Measurements from ENCODE around the gene KCNQ1.

The KCNQ1 gene

DNA sequence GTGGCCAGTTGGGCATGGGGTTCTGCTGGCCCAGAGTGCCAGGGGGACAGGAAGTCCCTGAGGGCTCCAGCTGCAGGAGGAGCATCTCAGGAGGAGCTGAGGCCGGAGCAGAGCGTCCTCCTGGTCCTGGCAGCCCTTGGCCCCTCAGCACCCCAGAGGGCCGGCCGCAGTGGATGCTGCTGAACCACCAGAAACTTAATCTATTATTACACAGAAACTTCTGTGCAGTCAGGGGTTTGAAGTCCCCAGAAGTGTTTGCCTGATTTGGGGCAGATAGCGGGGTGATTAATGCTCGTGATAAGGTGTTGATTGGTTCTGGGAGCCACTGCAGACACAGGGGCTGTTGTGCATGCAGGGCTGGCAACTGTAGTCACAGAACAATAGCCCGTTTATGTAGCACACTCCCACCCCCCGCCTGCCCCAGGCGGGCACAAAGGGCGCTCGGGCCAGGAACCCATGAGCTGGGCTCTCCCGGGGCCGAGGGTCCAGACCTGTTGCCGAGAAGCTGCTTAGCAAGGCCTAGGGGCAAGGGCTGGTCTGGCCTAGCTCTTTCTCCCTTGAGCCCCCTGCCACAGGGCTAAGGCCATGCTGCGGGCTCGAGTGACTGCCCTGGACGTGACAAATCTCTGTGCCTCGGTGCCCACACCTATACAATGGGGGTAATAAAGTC lies 284.0 kb downstream of the KCNQ1 start:
- DNase-seq = no peak

DNA sequence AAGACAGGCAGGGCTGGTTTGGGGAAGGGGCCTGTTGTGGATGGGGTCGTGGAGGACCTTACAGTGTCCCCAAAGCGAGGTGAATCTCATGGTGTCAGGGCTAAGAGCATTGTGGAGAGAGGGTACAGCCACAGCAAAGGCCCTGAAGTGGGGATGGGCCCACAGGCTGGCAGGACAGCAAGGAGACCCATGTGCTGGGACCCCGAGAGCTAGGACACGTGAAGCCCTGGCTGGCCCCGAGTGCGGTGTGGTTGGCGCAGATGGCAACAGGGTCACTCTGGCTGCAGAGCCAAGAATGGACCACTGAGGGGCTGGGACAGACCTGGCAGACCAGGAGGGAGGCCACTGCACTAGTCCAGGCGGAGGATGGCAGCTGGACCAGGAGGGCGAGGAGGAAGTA lies 285.0 kb downstream of the KCNQ1 start:
- DNase-seq = no peak

DNA sequence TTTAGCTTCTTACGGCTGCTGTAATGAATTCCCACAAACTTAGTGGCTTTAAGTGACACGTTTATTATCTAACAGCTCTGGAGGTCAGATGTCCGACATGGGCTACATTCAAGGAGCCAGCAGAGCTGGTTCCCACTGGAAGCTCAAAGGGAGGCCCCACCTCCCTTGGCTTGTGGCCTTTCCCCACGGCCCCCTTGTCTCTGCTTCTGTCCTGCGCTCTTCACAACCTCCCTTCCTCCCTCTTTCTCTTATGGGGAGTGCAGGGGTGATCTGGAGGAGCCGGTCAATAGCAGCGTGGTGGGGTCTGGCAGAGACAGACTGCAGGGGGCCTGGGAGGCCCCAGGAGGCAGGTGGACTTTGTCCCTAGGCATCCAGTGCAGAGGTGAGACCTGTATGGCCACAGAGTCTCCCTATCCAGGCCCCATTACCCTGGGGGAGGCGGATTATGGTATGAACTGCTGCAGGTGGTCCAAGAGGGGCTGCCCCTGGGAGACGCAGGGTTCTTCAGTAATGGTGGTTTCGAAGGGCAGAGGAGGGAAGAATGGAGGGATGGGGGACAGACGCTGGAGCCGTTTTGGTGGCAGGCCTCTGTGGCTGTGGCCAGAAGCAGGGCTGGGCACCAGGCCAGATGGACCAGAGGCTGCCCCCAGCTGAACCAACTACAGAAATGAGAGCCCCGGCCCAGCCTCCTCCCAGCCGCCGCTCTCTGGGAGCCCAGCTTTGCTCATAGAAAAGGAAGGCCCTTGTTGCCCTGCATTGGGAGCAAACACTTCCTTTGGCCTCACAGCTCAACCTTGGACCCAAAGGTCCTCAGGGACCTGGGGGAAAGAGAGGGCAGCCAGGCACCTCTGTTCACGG lies 285.7 kb downstream of the KCNQ1 start:
- DNase-seq = no peak

DNA sequence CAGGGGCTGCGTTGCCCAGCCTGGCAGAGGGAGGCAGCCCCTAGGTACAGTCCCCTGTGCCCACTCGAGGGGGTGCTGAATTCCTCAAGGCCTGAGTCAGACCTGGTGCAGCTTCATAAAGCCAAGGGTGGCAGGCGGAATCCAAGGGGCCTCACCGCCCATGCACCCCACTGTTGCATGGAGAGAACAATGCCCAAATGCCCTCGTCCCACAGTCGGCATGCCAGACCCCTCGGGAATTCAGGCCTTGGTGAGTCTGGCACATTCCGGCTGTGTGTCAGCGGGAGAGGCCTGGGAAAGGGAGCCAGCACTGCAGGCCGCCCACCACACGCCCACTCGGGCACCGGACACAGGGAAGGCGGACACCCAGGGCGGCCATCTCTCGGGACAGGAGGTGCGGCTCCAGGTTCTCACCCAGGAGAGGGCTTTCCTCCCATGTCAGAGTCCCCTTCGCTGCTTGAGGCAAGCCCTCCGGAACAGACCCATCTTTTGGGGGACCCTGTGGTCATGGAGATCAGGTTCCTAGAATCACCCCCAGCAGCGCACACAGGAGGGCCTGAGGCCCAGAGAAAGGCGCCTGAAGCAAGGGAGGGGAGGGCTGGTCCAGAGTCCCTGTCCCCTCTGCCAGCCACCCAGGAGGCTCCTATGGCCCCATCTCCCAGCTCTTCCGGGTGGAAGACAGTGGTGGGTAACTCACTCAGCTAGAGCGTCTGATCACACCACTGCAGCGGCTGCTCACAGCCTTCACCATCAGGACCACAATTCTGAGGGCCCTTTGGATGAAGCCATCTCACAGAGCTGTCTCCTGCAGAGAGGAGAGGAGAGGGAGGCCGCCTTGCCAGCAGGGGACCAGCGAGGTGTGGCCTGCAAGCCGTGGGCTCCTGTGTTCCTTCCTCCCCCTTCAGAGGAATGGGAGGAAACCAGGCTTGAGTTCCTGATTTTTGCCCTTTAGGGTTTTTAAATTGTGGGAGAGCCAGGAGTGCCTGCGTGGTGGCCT lies 286.6 kb downstream of the KCNQ1 start:
- no peak for DNase-seq

DNA sequence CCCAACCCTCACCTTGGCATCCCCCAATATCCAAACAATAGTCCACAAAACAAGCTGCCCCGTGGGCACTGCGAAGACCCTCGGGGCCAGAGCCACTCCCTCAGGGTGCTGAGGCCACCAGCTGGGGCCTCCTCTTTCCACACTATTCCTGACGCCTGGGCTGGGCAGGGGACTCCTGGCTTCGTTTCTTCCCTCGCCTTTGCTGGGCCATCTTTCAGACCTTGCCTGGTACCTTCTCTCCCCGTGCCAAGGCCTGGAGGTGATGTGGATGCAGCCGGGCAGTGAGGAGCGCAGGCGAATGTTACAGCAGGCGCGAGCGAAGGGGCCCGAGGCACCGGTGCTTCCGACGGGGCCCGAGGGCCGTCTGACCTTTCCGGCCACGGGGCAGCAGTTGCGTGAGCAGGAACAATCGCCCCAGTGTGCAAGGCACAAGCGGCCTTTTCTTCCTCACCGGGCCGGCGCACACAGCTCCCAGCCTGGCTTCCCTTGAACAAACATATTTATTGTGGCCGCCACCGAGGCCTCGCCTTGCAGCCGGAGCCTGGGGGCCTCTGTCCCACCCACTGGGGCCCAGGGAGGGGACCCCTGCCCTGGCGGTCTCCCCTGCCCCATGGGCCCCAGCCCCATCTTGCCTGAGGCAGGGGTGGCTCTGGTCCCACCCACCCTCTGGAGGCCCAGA lies 287.6 kb downstream of the KCNQ1 start:
- DNase-seq = no peak

DNA sequence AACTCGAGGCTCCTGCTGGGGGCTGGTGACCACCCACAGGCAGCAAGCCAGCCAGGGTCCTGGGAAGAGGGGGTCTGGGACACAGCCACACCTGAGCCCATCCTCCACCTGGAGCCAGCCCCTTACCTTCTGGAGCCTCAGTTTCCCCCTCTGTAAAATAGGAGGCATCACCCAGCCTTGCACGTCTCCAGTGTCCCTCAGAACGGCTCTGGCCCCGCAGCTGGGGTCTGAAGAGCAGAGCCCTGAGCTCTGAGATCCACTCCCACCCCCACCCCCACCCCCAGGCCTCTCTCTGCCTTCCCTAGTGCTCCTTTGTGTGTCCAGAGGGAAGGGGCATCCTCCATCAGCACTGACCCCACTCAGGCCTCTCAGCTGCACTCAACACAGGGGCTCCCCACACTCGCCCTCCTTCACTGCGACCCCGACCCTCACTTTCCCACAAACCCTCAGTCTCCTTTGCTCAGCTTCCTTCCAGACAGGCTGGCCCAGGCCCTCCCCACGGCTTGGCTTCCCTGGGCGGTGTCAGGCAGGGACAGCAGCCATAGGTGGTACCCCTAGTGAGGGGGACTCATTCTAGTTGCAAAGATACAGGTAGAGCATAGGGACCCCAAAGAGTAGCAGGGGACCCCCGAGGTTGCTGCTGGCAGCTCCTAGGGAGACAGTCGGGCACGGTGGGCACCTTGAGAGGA lies 288.3 kb downstream of the KCNQ1 start:
- DNase-seq = no peak

DNA sequence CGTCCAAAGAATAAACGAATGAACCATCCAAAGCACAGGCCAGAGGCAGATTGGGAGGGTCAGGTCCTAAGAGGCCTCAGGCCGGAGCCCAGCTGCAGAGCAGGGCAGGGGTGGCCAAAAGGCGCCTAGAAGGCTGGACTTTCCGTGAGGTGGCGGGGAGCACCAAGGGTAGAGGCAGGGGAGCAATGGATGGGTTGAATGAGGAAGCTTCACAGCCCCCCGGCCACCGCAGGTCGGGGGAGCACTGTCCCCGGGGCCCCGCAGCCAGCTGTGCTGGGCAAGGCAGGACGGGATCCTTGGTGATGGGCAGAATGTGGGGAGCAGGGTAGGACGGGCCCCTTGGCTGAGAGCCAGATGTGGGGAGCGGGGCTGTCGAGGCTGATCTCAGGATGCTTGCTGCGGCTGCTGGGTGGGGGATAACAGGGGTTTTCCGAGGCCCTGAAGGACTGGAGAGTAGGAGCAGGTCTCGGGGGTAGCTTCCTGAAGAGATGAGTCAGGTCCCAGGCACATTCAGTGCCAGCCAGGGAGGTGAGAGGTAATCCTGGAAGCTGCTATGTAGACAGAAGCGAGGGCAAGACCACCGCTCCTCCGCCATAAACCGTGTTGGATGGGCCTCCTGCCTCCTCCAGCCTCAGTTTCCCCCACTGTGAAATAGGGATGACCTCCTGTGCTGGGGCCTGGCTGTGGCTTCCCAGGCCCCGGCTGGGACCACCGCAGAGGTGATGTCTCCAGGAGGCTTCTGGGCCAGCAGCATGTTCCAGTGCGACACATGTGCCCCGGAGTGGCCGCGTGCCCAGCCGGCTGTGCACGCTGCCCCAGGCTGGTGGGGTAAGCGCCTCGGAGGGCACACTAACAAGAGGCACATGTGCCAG lies 289.6 kb downstream of the KCNQ1 start:
- DNase-seq = no peak

DNA sequence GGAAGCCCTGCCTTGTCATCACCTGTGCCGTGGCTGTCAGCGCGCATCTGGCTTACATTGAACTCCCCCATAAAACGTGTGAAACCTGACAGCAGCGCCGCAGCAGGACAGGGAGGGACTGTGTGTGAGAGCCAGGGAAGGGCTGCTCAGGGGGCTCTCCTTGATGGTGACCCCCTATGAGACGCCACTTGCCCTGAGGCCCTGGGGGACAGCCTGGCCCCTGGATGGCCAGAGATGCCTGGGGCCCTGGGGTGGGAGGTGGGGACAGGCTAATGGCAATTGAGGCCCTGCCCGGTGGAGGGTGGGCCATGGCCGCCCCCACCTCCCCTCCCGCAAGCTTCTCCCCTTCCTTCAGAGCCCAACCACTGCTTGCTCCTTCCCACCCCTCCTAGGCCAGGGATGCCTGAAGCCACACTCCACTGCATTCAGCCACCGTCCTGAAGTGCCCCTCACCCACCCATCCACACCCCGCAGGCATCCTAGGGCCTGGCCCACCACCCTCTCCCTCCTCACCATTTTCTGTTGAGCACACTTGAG lies 290.3 kb downstream of the KCNQ1 start:
- DNase-seq = no peak

DNA sequence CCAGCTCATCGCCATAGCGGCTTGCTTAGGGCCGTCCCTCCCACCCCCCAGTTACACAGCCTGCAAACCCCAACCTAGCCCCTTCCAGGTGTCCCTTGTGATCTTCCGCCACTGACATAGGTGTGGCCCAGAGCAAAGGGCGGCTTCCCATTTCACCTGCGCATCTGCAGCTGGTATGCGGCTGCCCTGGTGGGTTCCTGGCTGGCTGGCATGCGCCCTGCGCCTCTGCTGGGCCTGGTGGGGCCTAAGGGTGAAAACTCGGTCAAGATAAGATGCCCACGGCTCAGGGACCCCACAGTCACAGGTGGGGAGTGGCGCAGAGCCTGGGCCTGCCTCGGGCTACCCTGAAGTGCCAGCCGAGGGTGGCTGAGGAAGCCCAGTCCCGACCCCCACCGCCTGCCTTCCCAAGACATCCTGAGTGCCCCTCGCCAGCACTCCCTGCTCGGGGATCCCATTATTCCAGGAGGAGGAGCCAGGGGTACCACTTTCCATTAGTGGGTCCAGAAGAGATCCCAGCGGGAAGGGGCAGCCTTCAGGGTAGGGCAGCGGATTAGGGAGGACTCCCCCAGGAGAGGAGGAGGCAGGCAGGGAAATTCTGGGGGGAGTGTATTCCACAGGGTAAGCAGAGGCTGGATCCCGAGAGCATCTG lies 291.9 kb downstream of the KCNQ1 start:
- no peak for DNase-seq

DNA sequence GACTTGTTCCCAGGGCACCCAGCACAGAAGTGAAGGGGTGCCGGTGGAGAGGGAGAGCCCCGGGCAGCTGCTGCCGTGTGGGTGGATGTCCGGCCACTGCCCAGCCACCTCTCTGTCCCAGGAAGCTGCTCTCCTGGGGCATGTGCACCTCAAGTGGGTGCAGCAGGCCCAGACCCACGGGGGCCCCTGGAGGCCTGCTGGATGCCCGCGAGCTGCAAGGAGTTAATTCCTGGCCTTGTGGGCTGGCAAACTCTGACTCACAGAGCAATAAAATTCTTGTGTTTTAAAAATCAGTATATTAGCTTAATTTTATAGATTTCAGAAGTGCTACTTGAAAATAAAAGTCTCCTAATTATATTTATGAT lies 292.4 kb downstream of the KCNQ1 start:
- DNase-seq = no peak

DNA sequence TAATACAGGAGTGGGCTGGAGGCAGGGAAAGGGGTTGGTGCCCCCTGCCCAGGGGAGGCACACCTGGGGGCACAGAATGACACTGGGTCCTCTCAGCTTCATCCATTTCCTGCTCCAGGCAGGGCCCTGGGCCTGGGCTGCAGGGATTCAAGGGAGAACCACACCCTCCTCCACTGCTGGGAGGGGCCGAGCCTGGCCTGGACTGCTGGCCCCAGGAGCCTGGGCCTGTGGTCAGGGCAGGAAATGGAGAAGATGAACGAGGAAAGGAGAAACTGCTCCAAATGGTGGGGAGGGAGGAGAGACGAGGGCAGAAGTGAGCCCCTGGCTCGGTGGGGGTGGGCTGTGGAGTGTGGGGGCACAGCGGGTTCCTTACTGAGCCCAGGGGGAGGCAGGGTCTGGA lies 293.1 kb downstream of the KCNQ1 start:
- no peak for DNase-seq

DNA sequence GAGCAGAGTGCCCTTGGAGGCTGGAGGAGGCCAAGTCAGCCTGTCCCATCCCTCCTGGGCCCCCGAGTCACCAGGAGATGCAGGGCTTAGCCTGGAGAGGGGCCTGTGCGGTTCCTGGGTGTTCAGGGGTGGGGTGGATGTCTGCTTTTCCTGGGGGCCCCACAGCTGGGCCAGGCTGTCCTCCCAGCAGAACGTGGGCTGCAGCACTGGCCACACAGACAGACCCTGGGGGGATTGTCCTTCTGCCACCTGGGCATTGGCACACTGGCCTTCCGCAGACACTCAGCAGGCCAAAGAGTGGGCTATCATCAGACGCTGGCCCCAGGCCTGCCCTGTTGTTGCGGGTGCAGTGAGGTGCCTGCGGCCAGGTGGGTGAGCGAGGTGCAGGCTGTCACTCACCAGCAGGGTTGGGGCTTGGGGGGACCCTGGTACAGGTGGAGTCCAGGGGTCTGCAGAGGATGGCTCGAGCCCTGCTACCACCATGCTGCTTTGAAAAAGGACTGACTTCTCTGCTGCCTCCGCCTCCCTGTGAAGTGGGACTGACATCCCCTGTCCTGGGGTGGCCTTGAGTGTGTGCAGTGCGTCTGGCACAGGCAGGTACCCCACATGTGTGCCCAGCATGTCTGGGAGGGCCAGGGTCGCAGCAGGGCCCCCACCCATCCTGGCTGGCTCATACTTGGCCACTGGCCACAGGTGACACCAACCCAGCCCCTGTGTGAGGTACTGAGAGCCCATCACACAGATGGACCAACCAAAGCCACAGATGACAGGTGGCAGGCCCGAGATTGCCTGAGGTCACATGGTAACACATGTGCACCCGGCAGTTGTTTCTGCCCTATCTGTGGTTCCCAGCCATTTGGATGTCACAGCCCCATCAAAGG lies 294.0 kb downstream of the KCNQ1 start:
- DNase-seq = no peak

DNA sequence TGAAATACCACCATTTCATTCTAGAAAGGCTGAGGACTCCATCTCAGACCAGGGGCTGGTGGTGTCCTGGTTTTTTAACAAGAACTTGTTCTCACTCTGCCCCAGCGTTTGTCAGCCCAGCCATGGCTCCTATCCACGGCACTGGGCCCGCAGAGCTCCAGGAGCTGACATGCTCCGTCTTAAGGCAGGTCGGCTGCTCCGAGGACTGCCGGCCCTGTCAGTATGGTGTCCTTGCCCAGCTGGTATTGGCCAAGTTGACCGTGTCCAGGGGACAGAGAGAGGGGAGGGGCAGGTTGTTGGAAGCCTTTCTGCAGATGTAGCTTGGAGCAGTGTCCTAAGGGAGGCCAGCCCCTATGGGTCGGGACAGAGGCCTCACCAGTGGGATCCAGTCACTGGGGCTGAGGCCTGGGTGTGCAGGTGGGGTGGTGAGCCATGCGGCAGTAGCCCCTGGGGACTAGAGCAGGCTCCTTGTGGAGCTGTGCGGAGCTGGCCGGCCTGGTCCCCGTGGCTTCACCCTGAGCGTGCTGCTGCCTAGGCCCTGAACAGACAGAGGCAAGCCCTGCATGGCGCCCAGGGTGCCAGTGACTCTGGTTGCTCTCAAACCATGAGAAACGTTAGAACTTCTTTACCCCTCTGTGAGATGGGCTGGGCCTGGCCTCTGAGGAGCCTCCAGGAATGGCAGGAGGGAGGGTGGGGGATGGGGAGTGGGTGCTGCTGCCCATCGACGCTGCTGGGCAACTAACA lies 294.9 kb downstream of the KCNQ1 start:
- no peak for DNase-seq

DNA sequence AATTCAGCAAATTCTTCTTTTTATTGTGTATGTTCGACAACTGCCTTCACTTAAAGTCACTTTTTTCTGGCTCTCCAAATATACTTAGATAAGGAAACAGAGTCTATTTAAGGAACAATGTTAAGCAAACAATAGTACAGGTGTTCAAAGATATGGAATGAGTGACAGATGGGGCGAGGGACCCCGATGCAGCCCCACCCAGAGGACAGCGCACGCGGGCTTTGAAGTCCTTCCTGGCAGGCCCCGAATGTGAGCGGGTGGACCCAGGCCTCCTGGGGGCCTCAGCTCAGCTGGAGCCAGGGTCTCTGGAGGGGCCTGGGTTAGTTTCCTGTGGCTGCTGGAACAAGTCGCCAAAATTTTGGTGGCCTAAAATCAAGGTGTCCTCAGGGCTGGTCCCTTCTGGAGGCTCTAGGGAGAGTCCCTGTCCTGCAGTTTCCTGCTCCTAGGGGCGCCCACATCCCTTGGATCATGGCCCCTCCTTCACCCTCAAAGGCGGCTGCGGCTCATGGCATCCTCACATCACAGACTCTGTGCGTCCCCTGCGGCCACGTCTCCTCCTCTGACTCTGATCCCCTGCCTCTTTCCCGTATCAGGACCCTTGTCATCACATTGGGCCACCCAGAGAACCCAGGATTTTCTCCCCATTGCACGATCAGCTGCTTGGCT lies 295.6 kb downstream of the KCNQ1 start:
- DNase-seq = no peak

DNA sequence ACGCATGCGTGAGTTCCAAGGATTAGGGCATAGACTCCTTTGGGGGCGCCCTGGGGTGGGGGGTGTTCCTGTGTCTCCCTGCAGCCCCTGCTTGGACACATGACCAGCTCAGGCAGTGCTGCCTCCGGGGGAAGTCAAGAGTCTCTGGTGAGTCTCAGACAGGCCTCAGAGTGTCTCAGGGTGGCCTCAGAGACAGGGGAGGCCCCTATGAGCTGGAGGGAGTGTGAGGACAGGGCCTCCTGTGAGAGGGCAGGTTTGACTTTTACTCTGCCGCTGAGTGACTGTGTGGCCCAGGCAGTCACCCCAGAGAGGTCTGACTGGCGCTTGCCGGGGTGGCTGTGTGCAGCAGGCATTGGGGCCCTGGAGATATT lies 296.2 kb downstream of the KCNQ1 start:
- no peak for DNase-seq

DNA sequence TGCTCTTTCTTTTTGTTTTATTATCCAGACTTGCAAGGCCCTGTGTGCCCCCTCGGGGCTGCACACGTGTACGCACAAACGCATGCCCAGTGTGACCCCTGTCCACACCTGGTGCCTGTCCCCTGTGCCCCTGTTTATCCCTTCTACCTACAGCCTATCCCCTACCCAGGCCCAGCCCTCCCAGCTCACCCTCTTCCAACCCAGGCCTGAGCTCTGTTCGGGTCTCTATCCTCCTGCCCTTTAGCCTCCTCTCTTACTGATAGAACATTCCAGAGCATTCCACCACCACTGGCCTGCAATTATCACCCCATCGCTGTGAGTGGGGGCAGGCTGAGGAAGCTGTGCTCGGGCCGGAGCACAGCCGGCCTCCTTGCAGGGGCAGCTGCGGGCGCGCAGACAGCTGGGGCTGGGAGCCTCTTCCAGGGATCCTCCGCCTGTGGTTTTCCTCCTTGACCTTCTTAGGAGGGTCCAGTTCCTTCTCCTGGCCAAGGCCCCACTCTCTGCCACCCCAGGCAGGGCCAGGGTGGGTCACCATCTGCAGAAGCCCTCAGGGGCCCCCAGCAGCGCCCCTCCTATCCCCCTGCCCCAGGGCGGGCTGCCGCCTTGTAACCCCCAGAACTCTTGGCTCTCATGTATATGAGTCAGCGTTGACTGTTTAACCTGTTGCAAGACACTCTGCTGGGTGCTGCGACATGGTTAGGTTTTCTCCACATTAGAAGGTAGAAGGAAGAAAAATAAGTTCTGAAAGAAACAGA lies 296.7 kb downstream of the KCNQ1 start:
- DNase-seq = no peak

DNA sequence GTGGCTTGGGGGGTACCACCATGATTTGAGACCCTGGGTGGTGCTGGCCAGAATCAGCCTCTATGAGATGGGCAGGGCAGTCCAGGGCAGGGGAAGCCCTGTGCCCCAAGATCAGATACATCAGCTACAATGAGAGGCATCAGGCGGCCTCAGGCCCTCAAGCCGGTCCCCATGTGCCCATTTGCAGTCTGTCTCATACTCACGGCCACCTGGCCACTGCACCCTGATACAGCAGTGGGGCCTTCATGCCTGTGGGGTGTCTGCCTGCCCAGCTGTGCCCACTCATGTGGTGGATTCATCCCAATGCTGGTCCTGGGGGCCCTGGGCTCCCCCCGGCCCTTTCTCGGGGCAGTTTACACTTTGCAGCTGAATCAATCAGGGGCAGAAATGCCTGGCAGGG lies 297.4 kb downstream of the KCNQ1 start:
- DNase-seq = no peak
